RKO (cell line): Measurements from ENCODE around the gene CDKN2A.
"Not testable (repeated sequence)": the region's sequence is repeated elsewhere in the genome, so short reads cannot be mapped to it uniquely, and the experiment has no call there.

Experiments used
- DNase-seq: peaks from one replicate; pipeline ENCODE4 v3.0.0-alpha.2; 2016; ENCODE audit warnings: low spot score

Gene CDKN2A

GRCh38 chr9:21982391-21982790 is 11.8 kb downstream of the CDKN2A start:
- DNase-seq, result no peak

- no peak for DNase-seq
These were observed 17.8 kb downstream of the CDKN2A start for GRCh38 chr9:21976334-21976875.

DNA sequence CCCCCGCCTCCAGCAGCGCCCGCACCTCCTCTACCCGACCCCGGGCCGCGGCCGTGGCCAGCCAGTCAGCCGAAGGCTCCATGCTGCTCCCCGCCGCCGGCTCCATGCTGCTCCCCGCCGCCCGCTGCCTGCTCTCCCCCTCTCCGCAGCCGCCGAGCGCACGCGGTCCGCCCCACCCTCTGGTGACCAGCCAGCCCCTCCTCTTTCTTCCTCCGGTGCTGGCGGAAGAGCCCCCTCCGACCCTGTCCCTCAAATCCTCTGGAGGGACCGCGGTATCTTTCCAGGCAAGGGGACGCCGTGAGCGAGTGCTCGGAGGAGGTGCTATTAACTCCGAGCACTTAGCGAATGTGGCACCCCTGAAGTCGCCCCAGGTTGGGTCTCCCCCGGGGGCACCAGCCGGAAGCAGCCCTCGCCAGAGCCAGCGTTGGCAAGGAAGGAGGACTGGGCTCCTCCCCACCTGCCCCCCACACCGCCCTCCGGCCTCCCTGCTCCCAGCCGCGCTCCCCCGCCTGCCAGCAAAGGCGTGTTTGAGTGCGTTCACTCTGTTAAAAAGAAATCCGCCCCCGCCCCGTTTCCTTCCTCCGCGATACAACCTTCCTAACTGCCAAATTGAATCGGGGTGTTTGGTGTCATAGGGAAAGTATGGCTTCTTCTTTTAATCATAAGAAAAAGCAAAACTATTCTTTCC is 19.3 kb downstream of the CDKN2A start:
- no peak for DNase-seq

DNA sequence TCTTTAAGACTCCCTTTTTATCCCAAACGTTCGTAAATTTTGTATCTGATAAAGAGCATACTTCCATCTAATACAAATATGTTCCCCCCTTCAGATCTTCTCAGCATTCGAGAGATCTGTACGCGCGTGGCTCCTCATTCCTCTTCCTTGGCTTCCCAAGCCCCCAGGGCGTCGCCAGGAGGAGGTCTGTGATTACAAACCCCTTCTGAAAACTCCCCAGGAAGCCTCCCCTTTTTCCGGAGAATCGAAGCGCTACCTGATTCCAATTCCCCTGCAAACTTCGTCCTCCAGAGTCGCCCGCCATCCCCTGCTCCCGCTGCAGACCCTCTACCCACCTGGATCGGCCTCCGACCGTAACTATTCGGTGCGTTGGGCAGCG is 19.9 kb downstream of the CDKN2A start:
- DNase-seq, result no peak

- no peak for DNase-seq
These were observed 21.8 kb downstream of the CDKN2A start for GRCh38 chr9:21972361-21972760.

DNA sequence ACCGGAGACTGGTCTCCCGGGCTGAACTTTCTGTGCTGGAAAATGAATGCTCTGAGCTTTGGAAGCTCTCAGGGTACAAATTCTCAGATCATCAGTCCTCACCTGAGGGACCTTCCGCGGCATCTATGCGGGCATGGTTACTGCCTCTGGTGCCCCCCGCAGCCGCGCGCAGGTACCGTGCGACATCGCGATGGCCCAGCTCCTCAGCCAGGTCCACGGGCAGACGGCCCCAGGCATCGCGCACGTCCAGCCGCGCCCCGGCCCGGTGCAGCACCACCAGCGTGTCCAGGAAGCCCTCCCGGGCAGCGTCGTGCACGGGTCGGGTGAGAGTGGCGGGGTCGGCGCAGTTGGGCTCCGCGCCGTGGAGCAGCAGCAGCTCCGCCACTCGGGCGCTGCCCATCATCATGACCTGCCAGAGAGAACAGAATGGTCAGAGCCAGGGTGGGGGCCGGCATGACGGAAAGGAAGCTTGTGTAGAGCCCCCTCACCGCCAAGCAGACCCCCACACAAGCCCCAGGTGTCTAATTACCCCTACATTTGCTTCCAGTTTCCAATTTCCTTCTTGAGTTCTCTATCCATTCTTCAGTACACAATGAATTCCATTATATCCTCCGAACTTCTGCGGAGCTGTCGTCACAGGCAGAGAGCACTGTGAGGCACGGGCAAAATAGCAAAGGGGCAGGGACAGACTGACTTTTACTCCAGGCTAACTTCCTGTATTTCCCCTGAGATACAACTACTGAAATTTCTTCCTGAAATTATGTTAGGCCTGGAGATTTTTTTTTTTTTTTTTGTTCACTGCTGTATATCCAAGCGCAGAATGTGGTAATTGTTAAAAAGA is 23.2 kb downstream of the CDKN2A start:
- no peak for DNase-seq

DNA sequence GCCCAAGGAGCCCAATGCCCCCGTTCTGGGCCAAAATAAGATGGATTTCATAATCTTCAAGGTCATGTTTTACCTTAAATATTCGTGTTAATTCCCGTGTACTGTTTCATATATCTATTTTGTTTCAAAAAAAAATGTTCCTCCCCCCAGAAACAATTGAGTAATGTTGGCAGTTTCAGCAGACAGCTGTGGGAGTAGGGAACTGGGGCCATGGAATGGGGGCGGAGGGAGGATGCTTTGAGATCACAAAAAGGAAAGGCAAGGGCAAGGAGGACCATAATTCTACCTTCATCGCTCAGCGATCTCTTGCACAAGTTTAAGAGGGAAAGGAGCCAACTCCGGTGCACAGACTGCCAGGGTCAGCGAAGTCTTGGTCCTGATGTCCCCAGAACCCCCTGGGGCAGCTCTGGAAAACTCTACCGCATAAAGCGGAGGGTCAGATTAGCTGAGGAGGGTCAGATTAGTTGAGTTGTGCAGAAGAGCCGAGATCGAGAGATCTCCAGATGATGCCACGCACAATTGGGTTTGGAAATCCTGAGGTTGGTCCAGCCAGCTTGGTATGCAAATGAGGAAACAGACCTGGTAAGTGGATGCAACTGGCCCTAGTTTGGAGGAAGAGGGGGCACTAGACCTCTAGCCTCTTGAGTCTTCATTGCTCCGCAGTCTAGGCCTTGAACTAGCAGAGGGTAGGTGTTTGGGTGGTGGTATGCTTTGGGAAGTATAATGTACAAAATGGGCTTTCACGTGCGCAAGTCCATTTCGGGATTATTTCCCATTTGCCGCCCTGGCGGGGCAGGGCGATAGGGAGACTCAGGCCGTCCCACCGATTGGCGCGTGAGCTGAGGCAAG is 24.0 kb downstream of the CDKN2A start:
- no peak for DNase-seq

GRCh38 chr9:21969011-21969940 is 24.9 kb downstream of the CDKN2A start:
- no peak for DNase-seq

- no peak for DNase-seq
These were observed 25.7 kb downstream of the CDKN2A start for GRCh38 chr9:21968331-21969010.

DNA sequence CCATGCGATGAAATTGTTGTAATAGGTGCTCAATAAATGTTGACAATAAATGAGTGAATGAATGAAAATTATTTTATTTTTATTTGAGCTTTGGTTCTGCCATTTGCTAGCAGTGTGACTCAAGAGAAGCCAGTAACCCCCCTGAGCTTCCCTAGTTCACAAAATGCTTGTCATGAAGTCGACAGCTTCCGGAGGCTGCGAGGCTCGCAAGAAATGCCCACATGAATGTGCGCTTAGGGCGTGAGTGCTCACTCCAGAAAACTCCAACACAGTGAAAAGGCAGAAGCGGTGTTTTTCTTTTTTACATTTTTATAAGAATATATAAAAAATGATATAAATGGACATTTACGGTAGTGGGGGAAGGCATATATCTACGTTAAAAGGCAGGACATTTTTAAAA is 26.5 kb downstream of the CDKN2A start:
- no peak for DNase-seq

DNA sequence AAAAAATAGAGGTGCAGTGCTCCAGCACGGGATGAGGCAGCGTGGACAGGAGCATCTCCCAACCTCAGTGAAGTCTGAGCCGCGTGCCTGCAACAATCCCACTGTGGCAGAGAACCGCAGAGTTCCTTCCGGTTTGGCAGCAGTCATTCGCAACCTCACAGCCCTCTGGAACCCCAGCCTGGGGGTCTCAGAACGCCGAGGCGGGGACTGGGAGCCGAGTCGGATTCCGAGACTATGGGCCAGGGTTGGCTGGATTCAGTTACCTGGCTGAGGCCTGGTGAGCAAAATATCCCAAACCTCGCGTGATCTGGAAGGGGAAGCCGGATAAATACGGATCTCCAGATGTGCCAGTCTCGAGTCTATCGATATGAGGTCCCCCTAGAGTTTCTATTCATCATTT is 27.0 kb downstream of the CDKN2A start:
- no peak for DNase-seq

- no peak for DNase-seq
These were observed 27.9 kb downstream of the CDKN2A start for GRCh38 chr9:21966140-21966851.

- no peak for DNase-seq
These were observed 28.7 kb downstream of the CDKN2A start for GRCh38 chr9:21965401-21965951.

- no peak for DNase-seq
These were observed 29.2 kb downstream of the CDKN2A start for GRCh38 chr9:21964925-21965385.

GRCh38 chr9:21961569-21961968 is 32.6 kb downstream of the CDKN2A start:
- DNase-seq, result no peak

DNA sequence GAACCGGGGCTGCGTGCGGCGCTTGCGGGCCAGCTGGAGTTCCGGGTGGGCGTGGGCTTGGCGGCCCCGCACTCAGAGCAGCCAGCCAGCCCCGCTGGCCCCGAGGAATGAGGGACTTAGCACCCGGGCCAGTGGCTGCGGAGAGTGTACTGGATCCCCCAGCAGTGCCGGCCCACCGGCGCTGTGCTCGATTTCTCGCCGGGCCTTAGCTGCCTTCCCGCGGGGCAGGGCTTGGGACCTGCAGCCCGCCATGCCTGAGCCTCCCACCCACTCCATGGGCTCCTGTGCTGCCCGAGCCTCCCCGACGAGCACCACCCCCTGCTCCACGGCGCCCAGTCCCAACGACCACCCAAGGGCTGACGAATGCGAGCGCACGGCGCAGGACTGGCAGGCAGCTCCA is 34.9 kb downstream of the CDKN2A start:
- DNase-seq, result not testable (repeated sequence)

GRCh38 chr9:21958833-21959232 is 35.4 kb downstream of the CDKN2A start:
- no peak for DNase-seq

DNA sequence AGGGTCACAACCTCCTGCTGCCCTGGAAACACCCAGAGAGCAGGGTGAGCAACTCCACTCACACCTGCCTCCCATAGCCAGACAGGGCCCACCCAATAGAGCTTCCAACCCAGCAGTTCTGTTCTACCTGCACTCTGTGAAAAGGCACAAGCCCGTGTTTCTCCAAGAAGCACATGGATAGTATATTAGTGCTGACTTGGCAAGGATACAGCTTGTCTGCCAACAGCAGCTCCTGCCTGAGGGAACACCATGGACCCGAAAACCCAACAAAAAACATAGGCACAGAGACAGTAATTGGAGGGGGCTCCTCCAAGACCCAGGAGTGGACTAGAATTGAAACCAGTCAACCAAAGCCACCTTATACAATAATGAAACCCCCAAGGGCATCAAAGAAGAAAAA is 48.6 kb downstream of the CDKN2A start:
- DNase-seq, result no peak

DNA sequence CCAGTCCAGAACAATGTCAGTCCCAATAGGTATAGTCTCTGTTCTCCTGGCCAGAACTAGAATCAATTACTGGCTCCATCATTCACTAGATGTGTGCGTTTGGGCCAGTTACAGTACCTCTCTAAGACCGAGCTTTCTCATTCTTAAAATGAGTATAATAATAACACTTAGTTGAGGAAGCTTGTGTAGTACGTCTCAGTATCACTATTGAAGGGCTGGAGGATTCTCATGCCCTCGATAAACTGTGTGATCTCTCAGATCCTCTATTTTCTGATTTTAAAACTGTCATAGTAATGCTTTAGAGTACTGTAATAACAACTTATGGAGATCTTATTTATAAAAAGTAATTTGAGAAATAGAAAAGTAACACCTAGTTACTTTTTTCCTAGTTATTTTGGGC is 50.7 kb downstream of the CDKN2A start:
- no peak for DNase-seq
